ENCODE results near the gene ORAI3.

GRCh38 chr16:30996324-30996984 lies 47.6 kb downstream of the ORAI3 start:
- TF ChIP-seq EZH2 (IDR thresholded peaks at IDR 0.05; ENCODE audit: insufficient read depth, poor library complexity, severe bottlenecking) (no peak), EZH2phosphoT487 (IDR thresholded peaks at IDR 0.05; ENCODE audit: insufficient read depth, low read depth) (no peak)

Data from GM23248 (cell line).